Right atrium auricular region (tissue), 2 donors: ENCODE measurements around the gene ARSJ. TPM values are rescaled to one million over a fixed set of nuclear protein-coding genes. Genes with fewer than 3 reads are reported as not detected.

ENCODE experiments used
- DNase-seq: peaks from one replicate; pipeline ENCODE4 v3.0.0-alpha.2; 2019; ENCODE audit warnings: low spot score
- H3K27ac ChIP-seq, 2 donors: fragments of 200-600 bp; sonication (generic); 1 replicate in 1 of 2; 2 replicates in 1 of 2; pipeline ENCODE4 v1.5.1; 2016 to 2019
- H3K27me3 ChIP-seq, 2 donors: fragments of 200-600 bp; sonication (generic); one replicate each; pipeline versions ENCODE4 v1.5.1 to v1.6.0; 2017 to 2019
- H3K36me3 ChIP-seq: fragments of 200-600 bp; sonication (generic); one replicate; pipeline ENCODE4 v1.5.1; 2016
- H3K4me1 ChIP-seq, 2 donors: fragments of 200-600 bp; sonication (generic); one replicate each; pipeline versions ENCODE4 v1.5.1 to v1.6.0; 2017 to 2019
- H3K4me3 ChIP-seq, 2 donors: fragments of 200-600 bp; sonication (generic); 1 replicate in 1 of 2; 2 replicates in 1 of 2; pipeline ENCODE4 v1.5.1; 2017 to 2019; ENCODE audit warnings: mild to moderate bottlenecking in 1 of 2, moderate library complexity in 1 of 2
- H3K9me3 ChIP-seq, 2 donors: fragments of 200-600 bp; sonication (generic); one replicate each; pipeline ENCODE4 v1.5.1; 2019
- total RNA-seq, 2 donors: library from RNA; depleted of rRNA; stranded (reverse); fragments of >200 nt; gene quantifications; one replicate each; pipeline ENCODE4 v1.1.0, GENCODE V29; 2016
- TF ChIP-seq, protein P1 (sequence below), 2 donors: fragments of 200-600 bp; sonication (generic); IDR thresholded peaks; one replicate each; pipeline ENCODE4 v1.5.1; 2019; ENCODE audit warnings: antibody characterized with exemption in 2 of 2

The ARSJ gene
- total RNA-seq, 2 donors from 2014 or later: 3.8 to 5.6 TPM

DNA sequence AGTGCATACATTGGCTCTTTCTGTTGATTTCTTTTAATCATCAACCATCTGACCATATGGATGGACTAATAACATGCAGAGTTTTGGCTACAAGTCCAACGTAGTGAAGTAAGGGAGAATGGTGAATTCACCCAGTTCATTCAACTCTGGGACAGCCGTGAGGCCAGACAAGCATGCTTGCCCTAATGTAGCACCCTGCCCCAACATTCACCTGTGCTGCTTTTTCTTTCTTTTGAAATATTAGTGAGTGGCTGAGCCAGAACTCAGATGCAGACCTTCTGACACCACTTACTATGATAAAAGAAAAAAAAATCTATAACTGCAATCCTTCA is 17.5 kb downstream of the ARSJ start:
- TF ChIP-seq, protein P1, sequence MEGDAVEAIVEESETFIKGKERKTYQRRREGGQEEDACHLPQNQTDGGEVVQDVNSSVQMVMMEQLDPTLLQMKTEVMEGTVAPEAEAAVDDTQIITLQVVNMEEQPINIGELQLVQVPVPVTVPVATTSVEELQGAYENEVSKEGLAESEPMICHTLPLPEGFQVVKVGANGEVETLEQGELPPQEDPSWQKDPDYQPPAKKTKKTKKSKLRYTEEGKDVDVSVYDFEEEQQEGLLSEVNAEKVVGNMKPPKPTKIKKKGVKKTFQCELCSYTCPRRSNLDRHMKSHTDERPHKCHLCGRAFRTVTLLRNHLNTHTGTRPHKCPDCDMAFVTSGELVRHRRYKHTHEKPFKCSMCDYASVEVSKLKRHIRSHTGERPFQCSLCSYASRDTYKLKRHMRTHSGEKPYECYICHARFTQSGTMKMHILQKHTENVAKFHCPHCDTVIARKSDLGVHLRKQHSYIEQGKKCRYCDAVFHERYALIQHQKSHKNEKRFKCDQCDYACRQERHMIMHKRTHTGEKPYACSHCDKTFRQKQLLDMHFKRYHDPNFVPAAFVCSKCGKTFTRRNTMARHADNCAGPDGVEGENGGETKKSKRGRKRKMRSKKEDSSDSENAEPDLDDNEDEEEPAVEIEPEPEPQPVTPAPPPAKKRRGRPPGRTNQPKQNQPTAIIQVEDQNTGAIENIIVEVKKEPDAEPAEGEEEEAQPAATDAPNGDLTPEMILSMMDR (IDR thresholded peaks at IDR 0.05): no peak
- no peaks in the 10 kb centered on the region for H3K9me3 ChIP-seq
- no peak for DNase-seq
- no peak overlapping the region for H3K27ac ChIP-seq
- peaks cover 0 to 7% of the 10 kb centered on the region in 2 donors for H3K4me1 ChIP-seq
- no peaks in the 10 kb centered on the region for H3K27me3 ChIP-seq
- H3K36me3 ChIP-seq: no peaks in the 10 kb centered on the region
- no peak overlapping the region for H3K4me3 ChIP-seq

DNA sequence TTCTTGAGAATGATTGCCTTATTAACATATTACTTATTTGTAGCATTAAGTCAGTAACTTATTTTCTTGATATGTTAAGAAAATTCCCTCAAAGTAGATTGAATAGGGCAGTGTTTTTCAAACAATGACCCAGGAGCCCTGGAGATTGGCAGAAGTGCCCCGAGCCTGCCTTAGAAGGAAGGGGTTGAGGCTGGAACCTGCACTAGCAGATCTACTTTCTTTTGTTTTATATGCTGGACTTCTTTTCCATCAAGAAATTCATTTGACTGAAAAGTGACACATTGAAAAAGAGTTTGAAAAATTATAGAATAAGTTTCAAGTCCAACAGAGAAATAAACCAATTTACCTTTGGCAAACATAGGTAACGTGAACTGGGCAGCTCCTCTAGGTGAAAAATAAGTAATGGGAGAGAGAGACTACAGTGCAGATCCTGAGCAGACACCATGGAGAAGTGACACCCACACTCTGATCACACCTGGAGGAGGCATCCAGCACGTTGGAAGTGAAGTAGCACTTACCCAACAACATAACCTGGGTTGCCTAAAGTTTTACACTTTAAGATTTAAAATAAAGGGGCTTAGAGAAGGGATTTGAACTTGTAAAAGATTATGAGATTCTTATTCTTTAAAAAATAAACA is 18.6 kb downstream of the ARSJ start:
- no peak for DNase-seq
- Histone ChIP-seq H3K4me3 (no peak overlapping the region), H3K36me3 (no peaks in the 10 kb centered on the region), H3K9me3 (no peaks in the 10 kb centered on the region), H3K27ac (no peak overlapping the region), H3K4me1 (peaks cover 0 to 7% of the 10 kb centered on the region in 2 donors), H3K27me3 (no peaks in the 10 kb centered on the region)
- TF ChIP-seq, protein P1 (IDR thresholded peaks at IDR 0.05): no peak

DNA sequence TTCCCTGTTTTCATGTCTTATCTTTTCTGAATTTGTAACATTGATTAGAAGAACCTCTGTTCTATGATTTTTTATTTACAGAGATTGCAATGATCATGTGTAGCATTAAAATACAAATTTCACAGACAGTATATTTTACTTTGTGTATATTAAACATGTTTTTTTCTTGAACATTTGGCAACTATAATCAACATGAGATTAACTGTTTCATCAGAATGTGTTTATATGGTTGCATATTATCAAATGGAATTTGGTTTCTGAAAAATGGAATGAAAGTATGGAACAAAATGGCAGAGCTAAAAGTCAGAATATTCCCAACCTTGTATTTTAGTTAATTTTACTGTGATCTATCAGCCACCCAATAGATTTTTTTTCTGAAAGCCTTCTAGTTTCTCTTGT is 19.9 kb downstream of the ARSJ start:
- no peak for DNase-seq
- Histone ChIP-seq H3K9me3 (no peaks in the 10 kb centered on the region), H3K4me3 (no peak overlapping the region), H3K36me3 (no peaks in the 10 kb centered on the region), H3K27me3 (no peaks in the 10 kb centered on the region), H3K4me1 (peaks cover 0 to 7% of the 10 kb centered on the region in 2 donors), H3K27ac (peak overlapping the region; percentile 9 to 14)
- TF ChIP-seq, protein P1 (IDR thresholded peaks at IDR 0.05): no peak

DNA sequence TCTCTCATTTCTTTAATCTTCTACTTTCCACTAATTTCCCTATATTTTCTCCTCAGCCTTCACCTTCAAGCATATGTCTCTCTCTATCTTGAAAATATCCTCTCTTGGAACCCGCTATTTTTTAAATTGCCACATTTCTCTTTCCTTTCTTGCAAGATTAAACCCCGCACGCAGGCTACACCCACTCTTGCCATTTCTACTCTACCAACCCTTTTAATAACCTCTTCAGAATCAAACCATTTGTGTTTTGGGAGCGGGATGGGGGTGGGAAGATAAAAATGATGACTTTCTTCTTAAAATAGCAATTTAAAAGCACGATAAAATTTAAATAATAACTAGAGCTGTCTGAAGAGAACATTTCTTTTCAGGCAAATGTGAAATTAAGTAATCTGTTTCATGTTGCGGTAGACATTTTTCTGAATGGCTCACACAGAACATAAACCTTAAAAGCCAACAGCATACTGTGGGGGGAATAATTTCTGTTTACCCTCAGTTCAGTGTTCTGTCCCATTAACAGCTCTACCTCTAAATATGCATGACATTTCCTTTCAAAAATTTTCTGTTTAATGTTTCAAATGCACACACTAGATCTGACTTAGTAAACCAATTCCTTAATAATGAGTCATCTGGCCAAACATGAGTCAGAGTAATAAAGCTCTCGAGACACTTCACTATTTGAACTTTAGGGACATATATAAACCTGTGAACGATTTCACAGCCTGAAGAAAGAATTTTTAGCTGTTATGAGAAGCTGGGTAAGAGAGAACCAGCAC is 20.5 kb downstream of the ARSJ start:
- no peak for DNase-seq
- TF ChIP-seq, protein P1 (IDR thresholded peaks at IDR 0.05): no peak
- Histone ChIP-seq H3K4me3 (no peak overlapping the region), H3K27me3 (no peaks in the 10 kb centered on the region), H3K4me1 (peaks cover 0 to 7% of the 10 kb centered on the region in 2 donors), H3K27ac (peak overlapping the region; percentile 9 to 14), H3K9me3 (no peaks in the 10 kb centered on the region), H3K36me3 (no peaks in the 10 kb centered on the region)

DNA sequence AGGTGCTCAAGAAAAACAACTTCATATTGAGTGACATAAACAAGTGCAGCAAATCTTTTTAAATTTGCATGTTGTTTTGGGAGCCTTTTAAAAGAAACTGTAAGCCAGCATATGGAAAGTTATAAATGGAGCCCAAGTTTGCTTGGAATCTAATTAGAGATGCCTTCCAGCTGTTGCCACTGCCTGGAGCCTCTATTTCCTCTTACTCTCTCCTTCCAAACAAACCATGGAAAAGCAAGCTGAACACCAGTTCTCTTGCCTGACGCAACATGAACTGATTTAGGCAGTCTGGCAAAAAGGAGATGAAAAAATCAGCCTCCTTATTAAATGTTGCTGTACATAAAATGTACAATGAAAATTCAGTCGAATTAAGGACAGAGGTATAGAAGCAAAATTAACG is 21.5 kb downstream of the ARSJ start:
- no peak for DNase-seq
- Histone ChIP-seq H3K27me3 (no peaks in the 10 kb centered on the region), H3K9me3 (no peaks in the 10 kb centered on the region), H3K4me3 (no peak overlapping the region), H3K4me1 (peaks cover 0 to 7% of the 10 kb centered on the region in 2 donors), H3K36me3 (no peaks in the 10 kb centered on the region), H3K27ac (no peak overlapping the region)
- TF ChIP-seq, protein P1 (IDR thresholded peaks at IDR 0.05): no peak
